HG02852 (cell line): ENCODE measurements around the gene NDUFB10.
A peak's percentile ranks its signal among the peaks of the same experiment; 100 is the strongest.
"Not testable (repeated sequence)": the region's sequence is repeated elsewhere in the genome, so short reads cannot be mapped to it uniquely, and the experiment has no call there.

ENCODE experiments used
- ATAC-seq: cut with Tn5 transposase; IDR thresholded peaks from one replicate; pipeline ENCODE4 v1.9.1; 2021; ENCODE audit warnings: mild to moderate bottlenecking, moderate library complexity; ENCODE audit not compliant: unreplicated experiment

NDUFB10 gene

DNA sequence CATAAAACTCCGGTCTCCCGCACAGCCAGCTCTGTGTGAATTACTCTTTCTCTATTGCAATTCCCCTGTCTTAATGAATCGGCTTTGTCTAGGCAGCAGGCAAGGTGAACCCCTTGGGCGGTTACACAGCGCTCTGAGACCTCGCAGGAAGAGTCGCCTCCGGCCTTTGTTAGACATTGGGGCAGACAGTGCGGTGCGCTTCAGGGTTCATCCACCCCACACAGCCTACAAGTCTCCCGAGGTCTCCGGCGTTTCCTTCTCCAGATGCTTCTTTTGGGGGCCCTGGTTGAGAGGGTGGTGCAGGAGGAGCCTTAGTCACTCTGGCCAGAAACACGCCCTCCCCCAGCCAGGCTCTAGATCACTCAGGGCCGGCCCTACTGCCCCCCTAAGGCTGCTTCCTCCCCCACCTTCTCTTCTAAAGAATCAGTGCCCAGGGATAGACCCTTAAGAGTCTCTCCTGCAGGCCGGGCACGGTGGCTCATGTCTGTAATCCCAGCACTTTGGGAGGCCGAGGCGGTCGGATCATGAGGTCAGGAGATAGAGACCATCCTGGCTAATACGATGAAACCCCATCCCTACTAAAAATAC is 14.6 kb upstream of the NDUFB10 start:
- no peak for ATAC-seq

DNA sequence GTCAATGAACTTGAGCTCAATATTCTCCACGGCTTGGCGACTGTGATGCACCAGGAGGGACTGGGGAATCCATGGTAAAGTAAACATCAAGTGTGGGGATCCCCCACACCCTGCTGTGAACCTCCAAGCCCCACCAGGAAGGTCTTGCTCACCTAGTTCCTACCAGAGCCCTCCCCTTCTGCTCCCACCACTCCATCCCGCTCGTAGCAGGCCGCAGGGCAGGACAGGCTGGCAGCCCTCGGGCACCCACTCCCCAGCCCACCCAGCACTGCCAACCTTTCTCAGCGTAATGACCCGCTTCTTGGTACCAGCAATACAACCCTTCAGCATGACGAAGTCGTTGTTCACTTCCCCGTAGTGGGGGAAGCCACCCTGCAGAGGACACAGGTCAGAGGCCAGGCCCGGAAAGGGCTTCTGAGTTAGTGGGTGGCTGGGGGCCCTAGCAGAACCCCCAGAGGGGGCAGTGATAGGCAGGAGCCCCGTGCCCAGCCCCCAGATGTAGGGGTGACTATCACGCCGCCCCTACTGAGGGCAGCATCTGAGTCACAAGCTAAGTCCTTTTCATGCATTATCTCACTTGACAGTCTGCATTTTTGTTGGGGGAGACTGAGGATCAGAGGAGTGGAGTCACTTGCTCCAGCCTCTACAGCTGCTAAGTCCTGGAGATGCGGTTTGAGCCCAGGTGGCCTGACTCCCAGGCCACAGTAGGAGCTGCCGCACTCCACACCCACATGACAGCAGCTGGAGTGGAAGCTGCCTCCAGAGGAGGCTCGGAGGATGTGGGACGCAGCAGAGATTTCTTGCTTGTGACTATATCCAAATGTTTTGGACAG is 13.6 kb upstream of the NDUFB10 start:
- no peak for ATAC-seq

DNA sequence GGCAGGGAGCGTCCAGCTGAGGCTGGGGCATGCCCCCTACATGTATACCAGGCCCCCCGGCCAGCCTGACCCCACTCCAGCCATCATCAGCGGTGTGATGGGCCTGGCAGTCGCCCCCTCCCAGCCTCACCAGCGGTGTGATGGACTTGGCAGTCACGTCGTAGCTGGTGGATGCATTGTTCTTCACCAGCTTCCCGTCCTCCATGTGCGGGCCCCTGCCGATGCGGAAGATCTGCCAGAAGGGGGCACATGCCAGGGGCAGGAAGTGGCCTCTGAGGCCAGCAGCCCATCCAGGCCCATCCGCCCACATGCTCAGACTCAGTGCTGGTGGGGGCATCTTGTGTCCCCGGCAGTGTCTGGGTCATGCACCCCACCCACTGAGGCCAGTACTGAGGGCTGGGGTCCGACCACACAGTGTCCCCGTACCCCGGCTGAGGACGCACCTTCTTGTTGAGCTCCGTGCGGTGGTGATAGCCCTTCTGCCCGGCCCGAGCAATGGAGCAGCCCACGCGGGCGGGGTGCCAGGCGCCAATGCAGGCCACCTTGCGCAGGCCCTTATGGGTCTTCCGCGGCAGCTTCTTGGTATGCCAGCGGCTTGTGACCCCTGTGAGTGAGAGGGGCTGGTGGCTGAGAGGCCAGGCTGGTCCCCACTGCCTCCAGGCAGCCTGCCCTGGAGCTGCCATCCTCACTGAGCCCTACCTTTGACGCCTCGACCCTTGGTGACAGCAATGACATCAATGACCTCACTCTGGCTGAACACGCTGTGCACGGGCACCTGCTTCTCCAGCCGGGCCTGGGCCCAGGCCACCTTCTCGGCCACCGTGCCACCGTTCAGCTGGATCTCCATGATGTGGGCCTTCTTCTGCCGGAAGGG is 12.6 kb upstream of the NDUFB10 start:
- ATAC-seq: no peak

DNA sequence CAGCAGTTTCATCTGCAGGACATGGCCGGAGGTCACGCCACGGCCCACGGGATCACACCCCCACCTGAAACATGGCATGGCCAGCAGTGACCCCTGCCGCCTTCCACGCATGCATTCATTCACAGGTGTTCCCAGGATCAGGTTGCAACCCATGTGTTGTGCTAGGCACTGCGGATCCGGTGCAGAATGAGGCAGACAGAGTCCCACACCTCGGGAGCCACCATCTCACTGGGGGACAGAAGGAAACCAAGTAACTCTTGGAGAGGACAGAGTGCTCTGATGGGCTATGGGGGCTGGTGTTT is 12.0 kb upstream of the NDUFB10 start:
- no peak for ATAC-seq

DNA sequence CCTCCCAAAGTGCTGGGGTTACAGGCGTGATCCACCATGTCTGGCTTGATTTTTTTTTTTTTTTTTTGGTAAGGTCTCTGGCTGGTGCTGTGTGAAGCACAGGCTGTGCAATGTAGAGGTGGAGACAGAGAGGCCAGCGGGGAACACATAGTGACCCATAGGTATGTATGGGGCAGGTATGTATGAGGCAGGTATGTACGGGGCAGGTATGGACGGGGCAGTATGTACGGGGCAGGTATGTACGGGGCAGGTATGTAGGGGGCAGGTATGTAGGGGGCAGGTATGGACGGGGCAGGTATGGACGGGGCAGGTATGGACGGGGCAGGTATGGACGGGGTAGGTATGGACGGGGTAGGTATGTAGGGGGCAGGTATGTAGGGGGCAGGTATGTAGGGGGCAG is 9.8 kb upstream of the NDUFB10 start:
- no peak for ATAC-seq

DNA sequence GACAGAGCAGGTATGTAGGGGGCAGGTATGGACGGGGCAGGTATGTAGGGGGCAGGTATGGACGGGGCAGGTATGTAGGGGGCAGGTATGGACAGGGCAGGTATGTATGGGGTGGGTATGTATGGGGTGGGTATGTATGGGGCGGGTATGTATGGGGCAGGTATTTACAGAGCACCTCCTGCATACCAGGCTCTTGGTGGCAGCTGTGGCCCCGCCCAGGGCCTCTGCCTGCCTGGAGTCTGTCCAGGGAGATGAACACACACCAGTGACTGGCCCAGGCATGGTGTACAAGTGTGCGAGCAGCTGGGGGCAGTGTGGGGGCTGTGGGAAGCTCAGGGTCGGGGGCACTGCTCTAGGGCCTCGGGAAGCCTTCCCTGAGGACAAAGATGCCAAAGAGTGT is 9.3 kb upstream of the NDUFB10 start:
- ATAC-seq: no peak

DNA sequence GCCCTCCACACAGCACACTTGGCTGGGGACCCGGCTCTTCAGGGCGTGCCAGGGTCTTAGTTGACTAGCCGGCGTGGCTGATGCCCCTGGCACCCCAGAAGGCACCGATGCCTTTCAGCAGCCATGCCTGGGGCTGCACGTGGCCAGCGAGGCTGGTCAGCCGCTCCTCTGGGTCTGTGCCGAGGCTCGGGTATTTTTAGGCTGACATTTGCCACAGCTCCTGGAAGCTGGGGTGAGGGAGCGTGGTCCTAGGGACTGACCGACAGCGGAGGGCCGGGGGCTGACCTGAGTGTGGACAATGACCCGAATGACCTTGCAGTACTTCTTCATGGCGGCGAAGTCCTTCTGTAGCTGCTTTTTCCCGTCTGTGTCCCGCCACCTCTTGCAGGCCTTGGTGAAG is 8.8 kb upstream of the NDUFB10 start:
- ATAC-seq: no peak

DNA sequence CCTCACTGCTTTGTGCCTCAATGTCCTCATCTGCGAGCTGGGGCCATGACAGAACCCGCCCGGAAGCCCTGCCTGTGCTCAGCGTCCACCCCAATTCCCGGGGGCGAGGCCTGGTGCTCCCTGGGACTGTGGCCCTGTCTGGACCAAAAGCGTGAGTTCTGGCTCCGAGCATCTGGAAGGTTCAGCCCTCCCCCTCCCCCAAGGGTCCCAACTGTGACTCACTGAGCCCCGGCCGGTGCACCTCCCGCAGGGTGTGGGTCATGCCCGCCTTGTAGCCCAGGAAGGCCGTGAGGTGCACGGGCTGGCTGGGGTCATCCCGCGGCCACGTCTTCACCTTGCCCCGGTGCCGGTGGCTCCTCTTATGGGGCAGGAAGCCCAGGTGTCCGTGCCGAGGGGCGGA is 5.6 kb upstream of the NDUFB10 start:
- no peak for ATAC-seq

DNA sequence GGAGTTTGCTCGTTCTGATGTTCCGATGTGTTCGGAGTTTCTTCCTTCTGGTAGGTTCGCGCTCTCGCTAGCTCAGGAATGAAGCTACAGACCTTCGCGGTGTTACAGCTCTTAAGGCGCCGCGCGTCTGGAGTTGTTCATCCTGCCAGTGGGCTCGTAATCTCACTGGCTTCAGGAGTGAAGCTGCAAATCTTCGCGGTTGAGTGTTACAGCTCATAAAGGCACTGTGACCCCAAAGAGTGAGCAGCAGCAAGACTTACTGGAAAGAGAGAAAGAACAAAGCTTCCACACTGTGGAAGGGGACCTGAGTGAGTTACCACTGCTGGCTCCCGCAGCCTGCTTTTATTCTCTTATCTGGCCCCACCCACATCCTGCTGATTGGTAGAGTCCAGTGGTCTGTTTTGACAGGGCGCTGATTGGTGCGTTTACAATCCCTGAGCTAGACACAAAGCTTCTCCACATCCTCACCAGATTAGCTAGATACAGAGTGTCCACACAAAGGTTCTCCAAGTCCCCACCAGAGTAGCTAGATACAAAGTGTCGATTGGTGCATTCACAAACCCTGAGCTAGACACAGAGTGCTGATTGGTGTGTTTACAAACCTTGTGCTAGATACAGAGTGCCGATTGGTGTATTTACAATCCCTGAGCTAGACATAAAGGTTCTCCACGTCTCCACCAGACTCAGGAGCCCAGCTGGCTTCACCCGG is 1.8 kb upstream of the NDUFB10 start:
- ATAC-seq: not testable (repeated sequence)

DNA sequence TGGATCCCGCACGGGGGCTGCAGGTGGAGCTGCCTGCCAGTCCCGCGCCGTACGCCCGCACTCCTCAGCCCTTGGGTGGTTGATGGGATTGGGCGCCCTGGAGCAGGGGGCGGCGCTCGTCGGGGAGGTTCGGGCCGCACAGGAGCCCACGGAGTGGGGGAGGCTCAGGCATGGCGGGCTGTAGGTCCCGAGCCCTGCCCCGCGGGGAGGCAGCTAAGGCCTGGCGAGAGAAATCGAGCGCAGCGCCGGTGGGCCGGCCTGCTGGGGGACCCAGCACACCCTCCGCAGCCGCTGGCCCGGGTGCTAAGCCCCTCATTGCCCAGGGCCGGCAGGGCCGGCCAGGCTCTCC is 1.2 kb upstream of the NDUFB10 start:
- not testable (repeated sequence) for ATAC-seq

DNA sequence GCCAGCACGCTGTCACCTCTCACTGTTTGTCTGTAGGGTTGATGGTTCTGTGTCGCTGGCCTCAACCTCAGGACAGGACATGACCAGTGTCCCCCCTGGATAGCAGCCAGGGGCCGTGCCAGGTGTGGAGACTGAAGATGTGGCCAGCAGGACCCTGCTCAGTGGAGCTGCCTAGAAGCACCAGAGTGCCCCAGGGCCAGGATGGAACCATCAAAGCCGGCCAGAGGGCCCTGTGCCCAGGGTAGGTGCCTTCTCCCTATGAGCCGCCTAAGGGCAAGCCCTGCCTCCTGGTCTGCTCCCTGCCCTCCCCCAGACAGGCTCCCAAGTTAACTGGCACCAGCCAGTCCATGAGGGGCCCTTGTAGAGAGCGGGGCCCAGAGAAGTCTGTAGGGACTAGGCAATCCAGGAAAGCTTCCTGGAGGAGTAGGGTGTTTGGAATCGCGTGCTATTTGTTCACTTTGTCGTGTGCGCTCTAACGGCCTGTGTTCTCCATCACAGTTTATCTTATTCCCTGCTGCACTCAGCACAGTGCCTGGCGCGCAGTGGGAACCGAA is 546 bp upstream of the NDUFB10 start:
- no peak for ATAC-seq

DNA sequence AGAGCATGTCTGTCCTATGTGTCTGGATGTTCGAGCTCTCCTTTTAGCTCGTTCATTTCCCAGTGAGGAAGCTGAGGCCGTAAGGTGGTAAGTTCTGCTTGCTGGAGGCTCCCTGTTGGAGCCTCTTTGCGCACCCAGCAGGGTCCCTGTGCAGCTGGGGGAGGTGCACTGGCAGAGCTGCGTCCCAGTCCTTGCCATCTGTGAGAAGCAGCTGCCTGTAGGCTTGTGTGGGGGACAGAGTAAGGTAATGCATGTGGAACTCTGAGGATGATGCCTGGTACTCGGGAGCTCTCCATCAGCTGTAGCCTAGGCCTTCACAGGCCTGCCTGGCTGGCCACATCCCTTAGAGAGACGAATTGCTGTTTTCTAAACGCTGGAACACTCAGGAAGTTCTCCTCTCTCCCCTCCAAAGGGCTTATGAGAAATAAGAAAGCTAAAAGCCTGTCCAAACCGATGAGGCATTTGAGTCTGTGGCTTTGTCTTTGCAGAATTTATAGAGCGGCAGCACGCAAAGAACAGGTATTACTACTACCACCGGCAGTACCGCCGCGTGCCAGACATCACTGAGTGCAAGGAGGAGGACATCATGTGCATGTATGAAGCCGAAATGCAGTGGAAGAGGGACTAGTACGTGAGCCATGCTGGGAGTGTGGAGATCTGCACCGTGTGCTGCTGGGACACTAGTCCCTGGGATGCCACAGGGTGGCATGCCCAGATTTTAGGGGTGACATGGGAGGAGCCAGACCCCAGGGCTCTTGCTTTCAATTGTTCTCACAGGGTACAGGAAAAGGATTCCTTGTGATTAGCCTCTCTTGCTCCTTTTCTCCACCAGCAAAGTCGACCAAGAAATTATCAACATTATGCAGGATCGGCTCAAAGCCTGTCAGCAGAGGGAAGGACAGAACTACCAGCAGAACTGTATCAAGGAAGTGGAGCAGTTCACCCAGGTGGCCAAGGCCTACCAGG is 1.6 kb downstream of the NDUFB10 start:
- no peak for ATAC-seq

DNA sequence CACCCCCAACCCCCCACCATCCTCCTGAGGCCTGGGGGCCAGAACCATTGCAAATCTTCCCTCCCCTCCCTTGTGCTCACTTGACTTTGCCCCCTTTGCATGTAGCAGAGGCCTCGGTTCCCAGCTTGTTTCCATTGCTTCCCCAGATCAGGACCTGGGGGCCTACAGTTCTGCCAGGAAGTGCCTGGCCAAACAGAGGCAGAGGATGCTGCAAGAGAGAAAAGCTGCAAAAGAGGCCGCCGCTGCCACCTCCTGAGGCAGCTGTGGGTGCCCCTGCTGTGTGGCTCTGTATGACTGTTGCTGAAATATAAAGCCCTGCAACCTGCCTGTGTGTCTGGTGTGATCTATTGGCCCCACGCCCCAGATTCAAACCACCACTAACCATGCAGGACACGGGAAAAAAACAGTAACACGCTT is 2.3 kb downstream of the NDUFB10 start:
- ATAC-seq: no peak

DNA sequence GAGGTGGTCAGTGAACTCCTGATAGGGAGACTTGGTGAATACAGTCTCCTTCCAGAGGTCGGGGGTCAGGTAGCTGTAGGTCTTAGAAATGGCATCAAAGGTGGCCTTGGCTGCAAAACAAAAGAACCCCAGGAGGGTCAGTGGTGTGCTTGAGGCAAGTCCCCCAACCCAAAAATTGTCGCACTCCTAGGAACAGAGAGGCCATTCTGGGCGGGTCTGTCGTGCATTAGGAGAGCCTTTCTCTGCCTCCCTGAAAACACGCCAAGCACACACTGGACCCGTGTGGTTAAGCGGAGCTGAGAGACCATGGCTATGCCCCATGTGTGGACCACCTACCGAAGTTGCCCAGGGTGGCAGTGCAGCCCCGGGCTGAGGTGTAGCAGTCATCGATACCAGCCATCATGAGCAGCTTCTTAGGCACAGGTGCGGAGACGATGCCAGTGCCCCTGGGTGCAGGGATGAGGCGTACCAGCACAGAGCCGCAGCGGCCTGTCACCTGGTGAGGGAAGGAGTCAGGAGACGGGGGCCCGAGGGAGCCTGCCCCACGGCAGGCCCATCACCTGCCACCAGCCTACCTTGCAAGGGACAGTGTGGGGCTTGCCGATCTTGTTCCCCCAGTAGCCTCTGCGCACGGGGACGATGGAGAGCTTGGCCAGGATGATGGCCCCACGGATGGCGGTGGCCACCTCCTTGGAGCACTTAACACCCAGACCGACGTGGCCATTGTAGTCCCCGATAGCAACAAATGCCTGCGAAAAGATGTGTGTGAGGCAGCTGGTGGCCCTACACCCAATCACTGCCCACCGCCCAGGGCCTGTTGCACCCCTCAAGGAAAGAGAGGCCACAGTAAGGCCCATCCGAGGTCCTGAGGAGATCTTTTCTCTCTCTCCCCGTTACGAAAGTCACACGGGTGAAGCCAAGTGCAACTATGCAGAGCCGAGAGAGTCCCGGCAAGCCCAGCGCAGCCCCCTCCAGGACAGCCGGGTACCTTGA is 3.1 kb downstream of the NDUFB10 start:
- ATAC-seq: not testable (repeated sequence)

DNA sequence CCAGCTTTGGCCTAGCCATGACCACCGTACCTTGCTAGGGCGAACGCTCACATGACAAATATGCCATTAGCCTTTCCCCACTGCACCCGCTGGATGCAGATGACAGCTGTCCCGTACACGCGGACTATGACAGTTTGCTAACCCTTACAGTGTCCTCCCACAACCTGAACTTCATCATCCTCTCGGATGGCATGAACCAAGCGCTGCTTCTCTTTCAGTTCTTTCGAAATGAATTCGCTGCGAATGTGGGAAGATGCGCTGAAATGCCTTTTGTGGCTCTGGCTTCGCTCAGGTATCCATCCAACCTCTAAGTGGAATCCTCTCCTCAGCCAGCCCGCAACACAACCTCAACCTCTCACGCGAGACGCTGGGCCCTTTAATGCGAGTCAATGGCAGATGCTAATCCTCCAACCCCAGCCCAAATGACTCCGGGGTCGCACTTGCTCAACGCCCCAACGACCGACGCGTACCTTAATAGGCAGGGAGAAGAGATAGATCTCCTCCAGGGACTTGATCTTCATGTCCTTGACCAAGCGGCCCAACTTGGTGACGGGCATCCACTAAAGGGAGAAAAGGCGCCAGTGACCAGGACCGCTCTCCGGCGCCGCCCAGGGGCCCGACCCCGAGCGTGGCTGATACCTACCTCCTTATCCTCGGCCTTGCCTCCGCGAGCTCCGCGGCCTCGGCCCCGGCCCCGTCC is 4.6 kb downstream of the NDUFB10 start:
- peak; percentile 5 for ATAC-seq

DNA sequence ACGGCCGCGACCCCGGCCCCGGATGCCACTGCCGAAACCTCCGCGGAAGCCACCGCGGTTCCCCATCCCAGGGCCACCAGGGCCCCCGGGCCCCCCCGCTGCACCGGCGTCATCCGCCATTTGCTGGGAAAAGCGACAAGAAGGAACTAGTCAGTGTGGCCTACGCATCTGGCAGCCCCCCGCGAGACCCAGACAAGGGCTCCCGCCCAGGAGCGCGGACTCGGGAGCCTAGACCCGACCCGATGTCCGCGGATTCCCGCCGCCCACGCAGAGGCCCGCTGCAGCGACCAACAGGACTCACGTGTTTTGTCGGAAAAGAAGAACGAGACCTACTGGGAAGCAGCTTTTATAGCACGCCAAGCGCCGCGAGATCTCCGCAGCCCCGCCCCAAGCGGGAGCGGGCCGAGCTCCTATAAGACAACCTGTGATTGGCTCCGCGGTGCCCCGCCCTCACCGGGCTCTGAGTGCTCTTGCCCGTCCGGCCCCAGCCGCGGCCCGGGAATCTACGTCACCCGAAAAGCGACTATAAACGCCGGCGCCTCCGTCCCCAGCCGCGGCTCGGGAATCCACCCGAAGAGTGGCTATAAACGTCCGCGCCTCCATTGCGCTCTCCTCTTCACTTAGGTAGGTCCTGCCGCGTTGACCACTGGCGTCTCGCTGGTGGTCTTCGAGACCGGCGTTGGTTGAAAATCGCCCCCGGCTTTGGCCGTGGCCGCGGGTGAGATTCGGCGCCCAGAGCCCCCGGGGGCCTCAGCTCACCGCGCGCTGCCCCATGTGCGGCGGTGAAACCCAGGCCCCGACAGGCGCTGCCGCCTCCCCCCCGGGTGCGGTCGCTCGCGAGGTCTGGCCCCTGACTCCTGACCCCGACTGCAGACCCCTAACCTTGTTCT is 5.4 kb downstream of the NDUFB10 start, which contains the start of gene RPS2:
RPS2 (minus strand) TSS at position 321 of the 890 bp plus-strand sequence; CDS start at position 120, 201 bp downstream.
- ATAC-seq: peak; percentile 79
